Measurements from ENCODE around the gene HEATR9. TPM values are rescaled to one million over a fixed set of nuclear protein-coding genes. Genes with fewer than 3 reads are reported as not detected.

The HEATR9 gene
- total and polyA plus RNA-seq, 2 of the 13 experiments (the other 11 are each of a cell fraction or from before 2014, with no cell fraction given), result not detected

GRCh38 chr17:35817196-35817595 is 51.5 kb downstream of the HEATR9 start:
- WGBS (ENCODE audit: low lambda C conversion rate), result 26% methylated on average over 1 of the region's 1 CpG
- H3K9ac ChIP-seq (ENCODE audit: insufficient read depth, low read depth, low read length), result no peak overlapping the region
- H3K36me3 ChIP-seq (replicated peaks in 1 of 2; ENCODE audit: control insufficient read depth in 1 of 2, insufficient read depth in 2 of 2, low read length in 2 of 2), result peaks cover 3 to 42% of the 10 kb centered on the region in 2 experiments
- H4K20me1 ChIP-seq (ENCODE audit: insufficient read depth, low read length), result peaks cover 20% of the 10 kb centered on the region
- H3K4me2 ChIP-seq (ENCODE audit: low read depth, low read length), result no peak overlapping the region
- no peaks in the 10 kb centered on the region for H3K27me3 ChIP-seq (ENCODE audit: control insufficient read depth in 1 of 2, insufficient read depth in 2 of 2, low read length in 2 of 2)
- POLR2A ChIA-PET, result interaction anchor here (0.7 to 4.4 kb wide), 3 partner anchors 8 to 239 kb away, joined by 3 to 39 read pairs (median 4); partner anchors contain the start of genes PEX12 and TAF15
- no TSS peak for BruUV-seq (replicated peaks)
- H3K4me3 ChIP-seq (replicated peaks in 1 of 3; ENCODE audit: insufficient read depth in 1 of 3, low read depth in 2 of 3, low read length in 3 of 3), result no peak overlapping the region; a peak in 1 of 6 replicates
- intact Hi-C loops (cut with micrococcal nuclease; ENCODE audit: unreplicated experiment), result no loop called here
- FAIRE-seq (no peak), DNase-seq (ENCODE audit: low spot score) (no peak), ATAC-seq (no peak)
- peak overlapping the region; percentile 16 for H3K27ac ChIP-seq (ENCODE audit: extremely low read length, insufficient read depth, low read length)
- peaks cover 61% of the 10 kb centered on the region for H3K79me2 ChIP-seq (ENCODE audit: insufficient read depth, low read length)
- TF ChIP-seq NFKB2 (CRISPR knock-in tag; IDR thresholded peaks at IDR 0.05; ENCODE audit: borderline replicate concordance) (no peak), FOSL1 (CRISPR knock-in tag; IDR thresholded peaks at IDR 0.05; ENCODE audit: borderline replicate concordance) (no peak), TEAD2 (CRISPR knock-in tag; IDR thresholded peaks at IDR 0.05) (no peak), ZNF205 (CRISPR knock-in tag; IDR thresholded peaks at IDR 0.05) (no peak), SETDB1 (CRISPR knock-in tag; IDR thresholded peaks at IDR 0.05; ENCODE audit: borderline replicate concordance) (no peak), ZNF878 (CRISPR knock-in tag; IDR thresholded peaks at IDR 0.05) (no peak), DPF2 (CRISPR knock-in tag; IDR thresholded peaks at IDR 0.05; ENCODE audit: borderline replicate concordance, low read depth) (no peak), ERF (CRISPR knock-in tag; IDR thresholded peaks at IDR 0.05) (no peak), NFE2 (CRISPR knock-in tag; IDR thresholded peaks at IDR 0.05) (no peak), PHB2 (IDR thresholded peaks at IDR 0.05; ENCODE audit: partially characterized antibody) (no peak), HNRNPLL (IDR thresholded peaks at IDR 0.05; ENCODE audit: low read depth, low read length, poor library complexity, severe bottlenecking) (no peak), GFI1 (CRISPR knock-in tag; IDR thresholded peaks at IDR 0.05; ENCODE audit: borderline replicate concordance) (no peak), PBX2 (CRISPR knock-in tag; IDR thresholded peaks at IDR 0.05) (no peak), ZSCAN25 (CRISPR knock-in tag; IDR thresholded peaks at IDR 0.05) (no peak), ZNF616 (CRISPR knock-in tag; IDR thresholded peaks at IDR 0.05; ENCODE audit: low read depth) (no peak), ZNF12 (CRISPR knock-in tag; IDR thresholded peaks at IDR 0.05) (no peak)
- TF ChIP-seq, protein P1, sequence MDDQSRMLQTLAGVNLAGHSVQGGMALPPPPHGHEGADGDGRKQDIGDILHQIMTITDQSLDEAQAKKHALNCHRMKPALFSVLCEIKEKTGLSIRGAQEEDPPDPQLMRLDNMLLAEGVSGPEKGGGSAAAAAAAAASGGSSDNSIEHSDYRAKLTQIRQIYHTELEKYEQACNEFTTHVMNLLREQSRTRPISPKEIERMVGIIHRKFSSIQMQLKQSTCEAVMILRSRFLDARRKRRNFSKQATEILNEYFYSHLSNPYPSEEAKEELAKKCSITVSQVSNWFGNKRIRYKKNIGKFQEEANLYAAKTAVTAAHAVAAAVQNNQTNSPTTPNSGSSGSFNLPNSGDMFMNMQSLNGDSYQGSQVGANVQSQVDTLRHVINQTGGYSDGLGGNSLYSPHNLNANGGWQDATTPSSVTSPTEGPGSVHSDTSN (CRISPR knock-in tag; IDR thresholded peaks at IDR 0.05; ENCODE audit: borderline replicate concordance), result no peak
- TF ChIP-seq, protein P2, sequence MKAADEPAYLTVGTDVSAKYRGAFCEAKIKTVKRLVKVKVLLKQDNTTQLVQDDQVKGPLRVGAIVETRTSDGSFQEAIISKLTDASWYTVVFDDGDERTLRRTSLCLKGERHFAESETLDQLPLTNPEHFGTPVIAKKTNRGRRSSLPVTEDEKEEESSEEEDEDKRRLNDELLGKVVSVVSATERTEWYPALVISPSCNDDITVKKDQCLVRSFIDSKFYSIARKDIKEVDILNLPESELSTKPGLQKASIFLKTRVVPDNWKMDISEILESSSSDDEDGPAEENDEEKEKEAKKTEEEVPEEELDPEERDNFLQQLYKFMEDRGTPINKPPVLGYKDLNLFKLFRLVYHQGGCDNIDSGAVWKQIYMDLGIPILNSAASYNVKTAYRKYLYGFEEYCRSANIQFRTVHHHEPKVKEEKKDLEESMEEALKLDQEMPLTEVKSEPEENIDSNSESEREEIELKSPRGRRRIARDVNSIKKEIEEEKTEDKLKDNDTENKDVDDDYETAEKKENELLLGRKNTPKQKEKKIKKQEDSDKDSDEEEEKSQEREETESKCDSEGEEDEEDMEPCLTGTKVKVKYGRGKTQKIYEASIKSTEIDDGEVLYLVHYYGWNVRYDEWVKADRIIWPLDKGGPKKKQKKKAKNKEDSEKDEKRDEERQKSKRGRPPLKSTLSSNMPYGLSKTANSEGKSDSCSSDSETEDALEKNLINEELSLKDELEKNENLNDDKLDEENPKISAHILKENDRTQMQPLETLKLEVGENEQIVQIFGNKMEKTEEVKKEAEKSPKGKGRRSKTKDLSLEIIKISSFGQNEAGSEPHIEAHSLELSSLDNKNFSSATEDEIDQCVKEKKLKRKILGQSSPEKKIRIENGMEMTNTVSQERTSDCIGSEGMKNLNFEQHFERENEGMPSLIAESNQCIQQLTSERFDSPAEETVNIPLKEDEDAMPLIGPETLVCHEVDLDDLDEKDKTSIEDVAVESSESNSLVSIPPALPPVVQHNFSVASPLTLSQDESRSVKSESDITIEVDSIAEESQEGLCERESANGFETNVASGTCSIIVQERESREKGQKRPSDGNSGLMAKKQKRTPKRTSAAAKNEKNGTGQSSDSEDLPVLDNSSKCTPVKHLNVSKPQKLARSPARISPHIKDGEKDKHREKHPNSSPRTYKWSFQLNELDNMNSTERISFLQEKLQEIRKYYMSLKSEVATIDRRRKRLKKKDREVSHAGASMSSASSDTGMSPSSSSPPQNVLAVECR (CRISPR knock-in tag; IDR thresholded peaks at IDR 0.05; ENCODE audit: borderline replicate concordance), result no peak
- TF ChIP-seq, protein P3, sequence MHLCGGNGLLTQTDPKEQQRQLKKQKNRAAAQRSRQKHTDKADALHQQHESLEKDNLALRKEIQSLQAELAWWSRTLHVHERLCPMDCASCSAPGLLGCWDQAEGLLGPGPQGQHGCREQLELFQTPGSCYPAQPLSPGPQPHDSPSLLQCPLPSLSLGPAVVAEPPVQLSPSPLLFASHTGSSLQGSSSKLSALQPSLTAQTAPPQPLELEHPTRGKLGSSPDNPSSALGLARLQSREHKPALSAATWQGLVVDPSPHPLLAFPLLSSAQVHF (CRISPR knock-in tag; IDR thresholded peaks at IDR 0.05), result no peak
- no peak overlapping the region for H2AFZ ChIP-seq (ENCODE audit: low read length)
- in situ Hi-C loops (cut with HindIII; ENCODE audit: extremely low pct_ligation_motif_present, low pct_unique_long_range_greater_than_20kb), result loop anchor here (25.0 kb wide), 1 partner anchor 105 kb away; no protein-coding TSS in a partner anchor
- CTCF ChIA-PET (ENCODE audit: low intra/inter-chr PET ratio, low total read pairs), result no interaction called here
- H3K4me1 ChIP-seq (ENCODE audit: insufficient read depth, low read length), result peaks cover 54% of the 10 kb centered on the region
- H3K9me3 ChIP-seq (ENCODE audit: low read length), result no peaks in the 10 kb centered on the region

Measured in HepG2 (cell line).